A673 (cell line): ENCODE results near the gene PARD3.

Experiments
- EZH2 ChIP-seq: fragments of 200-600 bp; sonication (generic); IDR thresholded peaks from 2 replicates; pipeline ENCODE4 v1.6.1; 2017; ENCODE audit warnings: borderline replicate concordance, low read depth, mild to moderate bottlenecking, mixed read lengths, antibody characterized with exemption, low read length; ENCODE audit not compliant: poor library complexity, severe bottlenecking
- TF ChIP-seq, protein P1 (sequence below): fragments of 300-800, 200-600 bp; sonication (generic); conservative IDR thresholded peaks from 2 replicates; pipeline ENCODE4 v1.5.1; 2017; ENCODE audit warnings: low read depth, mild to moderate bottlenecking, antibody characterized with exemption, low read length, moderate library complexity, mixed read lengths

GRCh38 chr10:34193931-34194626 is 621.0 kb downstream of the PARD3 start:
- TF ChIP-seq EZH2: no peak
- TF ChIP-seq, protein P1, sequence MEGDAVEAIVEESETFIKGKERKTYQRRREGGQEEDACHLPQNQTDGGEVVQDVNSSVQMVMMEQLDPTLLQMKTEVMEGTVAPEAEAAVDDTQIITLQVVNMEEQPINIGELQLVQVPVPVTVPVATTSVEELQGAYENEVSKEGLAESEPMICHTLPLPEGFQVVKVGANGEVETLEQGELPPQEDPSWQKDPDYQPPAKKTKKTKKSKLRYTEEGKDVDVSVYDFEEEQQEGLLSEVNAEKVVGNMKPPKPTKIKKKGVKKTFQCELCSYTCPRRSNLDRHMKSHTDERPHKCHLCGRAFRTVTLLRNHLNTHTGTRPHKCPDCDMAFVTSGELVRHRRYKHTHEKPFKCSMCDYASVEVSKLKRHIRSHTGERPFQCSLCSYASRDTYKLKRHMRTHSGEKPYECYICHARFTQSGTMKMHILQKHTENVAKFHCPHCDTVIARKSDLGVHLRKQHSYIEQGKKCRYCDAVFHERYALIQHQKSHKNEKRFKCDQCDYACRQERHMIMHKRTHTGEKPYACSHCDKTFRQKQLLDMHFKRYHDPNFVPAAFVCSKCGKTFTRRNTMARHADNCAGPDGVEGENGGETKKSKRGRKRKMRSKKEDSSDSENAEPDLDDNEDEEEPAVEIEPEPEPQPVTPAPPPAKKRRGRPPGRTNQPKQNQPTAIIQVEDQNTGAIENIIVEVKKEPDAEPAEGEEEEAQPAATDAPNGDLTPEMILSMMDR: no peak
